ENCODE results near the gene DNAJC11.

DNA sequence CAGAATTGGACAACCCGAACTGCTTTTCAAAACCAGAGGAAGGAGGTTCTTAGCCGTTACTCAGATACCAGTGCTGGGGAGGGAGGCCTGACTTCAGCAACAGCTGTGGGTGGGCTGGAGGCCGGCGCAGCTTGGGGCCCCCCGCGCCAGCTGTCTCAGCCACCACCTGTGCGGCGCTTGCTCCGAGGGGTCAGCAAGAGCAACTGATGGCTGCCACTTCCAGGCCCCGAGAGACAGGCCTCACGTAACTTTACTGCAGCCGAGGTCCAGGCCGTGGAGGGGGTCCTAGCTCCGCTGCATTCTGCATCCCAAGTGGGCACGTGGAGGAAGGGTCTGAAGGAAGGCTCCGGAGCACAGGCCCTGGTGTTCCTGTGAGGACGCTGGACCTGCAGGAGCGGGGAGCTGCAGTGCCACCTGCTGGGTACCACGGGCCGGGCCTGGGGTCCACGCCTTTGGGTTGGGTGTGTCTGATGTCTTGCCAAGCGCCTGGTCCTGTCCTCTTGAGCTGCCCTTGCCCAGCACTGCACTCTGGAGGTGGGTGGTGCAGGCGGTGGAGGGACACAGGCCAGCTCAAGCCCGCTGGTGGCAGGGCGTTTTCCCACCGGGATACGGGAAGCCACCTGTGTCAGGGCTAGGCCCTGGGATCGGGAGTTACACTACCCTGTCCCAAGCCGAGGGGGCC, 67.1 kb downstream of the DNAJC11 start:
- TF ChIP-seq, protein P1, sequence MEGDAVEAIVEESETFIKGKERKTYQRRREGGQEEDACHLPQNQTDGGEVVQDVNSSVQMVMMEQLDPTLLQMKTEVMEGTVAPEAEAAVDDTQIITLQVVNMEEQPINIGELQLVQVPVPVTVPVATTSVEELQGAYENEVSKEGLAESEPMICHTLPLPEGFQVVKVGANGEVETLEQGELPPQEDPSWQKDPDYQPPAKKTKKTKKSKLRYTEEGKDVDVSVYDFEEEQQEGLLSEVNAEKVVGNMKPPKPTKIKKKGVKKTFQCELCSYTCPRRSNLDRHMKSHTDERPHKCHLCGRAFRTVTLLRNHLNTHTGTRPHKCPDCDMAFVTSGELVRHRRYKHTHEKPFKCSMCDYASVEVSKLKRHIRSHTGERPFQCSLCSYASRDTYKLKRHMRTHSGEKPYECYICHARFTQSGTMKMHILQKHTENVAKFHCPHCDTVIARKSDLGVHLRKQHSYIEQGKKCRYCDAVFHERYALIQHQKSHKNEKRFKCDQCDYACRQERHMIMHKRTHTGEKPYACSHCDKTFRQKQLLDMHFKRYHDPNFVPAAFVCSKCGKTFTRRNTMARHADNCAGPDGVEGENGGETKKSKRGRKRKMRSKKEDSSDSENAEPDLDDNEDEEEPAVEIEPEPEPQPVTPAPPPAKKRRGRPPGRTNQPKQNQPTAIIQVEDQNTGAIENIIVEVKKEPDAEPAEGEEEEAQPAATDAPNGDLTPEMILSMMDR (conservative IDR thresholded peaks at IDR 0.05; ENCODE audit: low read depth, low read length): peak; percentile 56
- TF ChIP-seq EZH2 (IDR thresholded peaks at IDR 0.05; ENCODE audit: borderline replicate concordance, low read depth, low read length, poor library complexity, severe bottlenecking): no peak

Data from A673 (cell line).